H9 (cell line): ENCODE measurements around the gene UBTF. TPM values are rescaled to one million over a fixed set of nuclear protein-coding genes. Genes with fewer than 3 reads are reported as not detected.

Source experiments
- DNase-seq: peaks from one replicate; pipeline ENCODE4 v3.0.0-alpha.2; 2017
- H2AFZ ChIP-seq: one replicate; pipeline ENCODE4 v1.6.1; 2013; ENCODE audit warnings: mild to moderate bottlenecking, low read length, control low read depth, moderate library complexity
- H2AK5ac ChIP-seq: 2 replicates; pipeline ENCODE4 v1.6.1; 2013; ENCODE audit warnings: low read length, control low read depth, mixed read lengths; ENCODE audit not compliant: insufficient read length
- H2BK120ac ChIP-seq: one replicate; pipeline ENCODE4 v1.6.1; 2013; ENCODE audit warnings: low read depth, mild to moderate bottlenecking, low read length, control low read depth, inconsistent platforms; ENCODE audit not compliant: poor library complexity, severe bottlenecking
- H2BK12ac ChIP-seq: 2 replicates; pipeline ENCODE4 v1.6.1; 2013; ENCODE audit warnings: low read length, control low read depth, mixed read lengths, low read depth; ENCODE audit not compliant: insufficient read length
- H2BK15ac ChIP-seq: 2 replicates; pipeline ENCODE4 v1.6.1; 2013; ENCODE audit warnings: low read depth, low read length, control low read depth
- H2BK20ac ChIP-seq: one replicate; pipeline ENCODE4 v1.6.1; 2013; ENCODE audit warnings: low read depth, mild to moderate bottlenecking, low read length, control low read depth, inconsistent platforms; ENCODE audit not compliant: poor library complexity, severe bottlenecking
- H2BK5ac ChIP-seq: 2 replicates; pipeline ENCODE4 v1.6.1; 2013; ENCODE audit warnings: low read length, control low read depth, mixed read lengths; ENCODE audit not compliant: insufficient read length
- H3K14ac ChIP-seq: 2 replicates; pipeline ENCODE4 v1.6.1; 2013; ENCODE audit warnings: low read length, control low read depth; ENCODE audit not compliant: insufficient read depth
- H3K18ac ChIP-seq: 2 replicates; pipeline ENCODE4 v1.6.1; 2013; ENCODE audit warnings: low read depth, mild to moderate bottlenecking, mixed read lengths, low read length, control low read depth; ENCODE audit not compliant: insufficient read length
- H3K23ac ChIP-seq: 2 replicates; pipeline ENCODE4 v1.6.1; 2013; ENCODE audit warnings: low read length, control low read depth, mixed read lengths, low read depth; ENCODE audit not compliant: insufficient read length
- H3K23me2 ChIP-seq: 2 replicates; pipeline ENCODE4 v1.6.1; 2013; ENCODE audit warnings: low read depth, mild to moderate bottlenecking, mixed read lengths, low read length, control low read depth; ENCODE audit not compliant: insufficient read length, poor library complexity, severe bottlenecking
- H3K27ac ChIP-seq: 2 replicates; pipeline ENCODE4 v1.5.1; 2013; ENCODE audit warnings: low read length, control low read depth, mixed read lengths, low read depth; ENCODE audit not compliant: insufficient read length
- H3K27me3 ChIP-seq: 2 replicates; pipeline ENCODE4 v1.6.1; 2013; ENCODE audit warnings: low read length, control low read depth, inconsistent platforms; ENCODE audit not compliant: insufficient read depth
- H3K4ac ChIP-seq: 2 replicates; pipeline ENCODE4 v1.6.1; 2013; ENCODE audit warnings: low read depth, mild to moderate bottlenecking, control low read depth, inconsistent platforms, low read length, moderate library complexity
- H3K4me1 ChIP-seq: 2 replicates; pipeline ENCODE4 v1.6.1; 2013; ENCODE audit warnings: low read length, control low read depth, inconsistent platforms; ENCODE audit not compliant: insufficient read depth
- H3K4me2 ChIP-seq: 2 replicates; pipeline ENCODE4 v1.6.1; 2013; ENCODE audit warnings: low read length, control low read depth, mixed read lengths; ENCODE audit not compliant: insufficient read length, insufficient read depth
- H3K56ac ChIP-seq: 2 replicates; pipeline ENCODE4 v1.6.1; 2013; ENCODE audit warnings: low read depth, mild to moderate bottlenecking, mixed read lengths, low read length, control low read depth; ENCODE audit not compliant: insufficient read length
- H3K79me1 ChIP-seq: 2 replicates; pipeline ENCODE4 v1.6.1; 2013; ENCODE audit warnings: low read depth, mild to moderate bottlenecking, moderate library complexity, low read length, control low read depth, inconsistent platforms; ENCODE audit not compliant: insufficient read depth, poor library complexity, severe bottlenecking
- H3K79me2 ChIP-seq: 2 replicates; pipeline ENCODE4 v1.6.1; 2013; ENCODE audit warnings: low read length, control low read depth, inconsistent platforms; ENCODE audit not compliant: insufficient read depth
- H3K9ac ChIP-seq: 2 replicates; pipeline ENCODE4 v1.6.1; 2013; ENCODE audit warnings: low read length, control low read depth, mixed read lengths; ENCODE audit not compliant: insufficient read length; ENCODE audit errors: extremely low read depth
- H3K9me3 ChIP-seq: one replicate; pipeline ENCODE4 v1.6.1; 2013; ENCODE audit warnings: low read depth, low read length, inconsistent platforms; ENCODE audit not compliant: control insufficient read depth
- H3T11ph ChIP-seq: one replicate; pipeline ENCODE4 v1.6.1; 2013; ENCODE audit warnings: mild to moderate bottlenecking, low read length, control low read depth, inconsistent platforms
- H4K20me1 ChIP-seq: one replicate; pipeline ENCODE4 v1.6.1; 2013; ENCODE audit not compliant: control insufficient read depth, insufficient read length, insufficient read depth
- H4K5ac ChIP-seq: 2 replicates; pipeline ENCODE4 v1.6.1; 2013; ENCODE audit warnings: low read depth, mild to moderate bottlenecking, mixed read lengths, low read length, control low read depth; ENCODE audit not compliant: insufficient read length
- H4K8ac ChIP-seq: replicated peaks from 2 replicates; pipeline ENCODE4 v1.6.1; 2013; ENCODE audit warnings: low read length, control low read depth, mixed read lengths, low read depth; ENCODE audit not compliant: insufficient read length
- H4K91ac ChIP-seq: 2 replicates; pipeline ENCODE4 v1.6.1; 2013; ENCODE audit warnings: low read depth, mild to moderate bottlenecking, moderate library complexity, mixed read lengths, low read length, control low read depth; ENCODE audit not compliant: insufficient read length
- H3K27ac Mint-ChIP-seq, 3 experiments: 2 replicates in 2 of 3; 3 replicates in 1 of 3; pipeline ENCODE4 v1.8.0; 2020 to 2021; ENCODE audit warnings: mixed read lengths in 3 of 3, mild to moderate bottlenecking in 1 of 3, moderate library complexity in 1 of 3
- H3K27me3 Mint-ChIP-seq: 2 replicates; pipeline ENCODE4 v1.8.0; 2021; ENCODE audit warnings: low read depth, mild to moderate bottlenecking, moderate library complexity, mixed read lengths
- H3K36me3 Mint-ChIP-seq, 3 experiments: 2 replicates in 2 of 3; 3 replicates in 1 of 3; pipeline ENCODE4 v1.8.0; 2020 to 2021; ENCODE audit warnings: low read depth in 3 of 3, mixed read lengths in 3 of 3; ENCODE audit not compliant: insufficient read depth in 1 of 3
- H3K4me1 Mint-ChIP-seq, 2 experiments: 2 replicates each; pipeline ENCODE4 v1.8.0; 2020; ENCODE audit warnings: mixed read lengths in 2 of 2
- H3K4me3 Mint-ChIP-seq, 2 experiments: 2 replicates in 1 of 2; 3 replicates in 1 of 2; pipeline ENCODE4 v1.8.0; 2020 to 2021; ENCODE audit warnings: mild to moderate bottlenecking in 2 of 2, mixed read lengths in 2 of 2, moderate library complexity in 1 of 2
- H3K9me3 Mint-ChIP-seq, 2 experiments: 2 replicates in 1 of 2; 3 replicates in 1 of 2; pipeline ENCODE4 v1.8.0; 2020; ENCODE audit warnings: mild to moderate bottlenecking in 2 of 2, mixed read lengths in 2 of 2, moderate library complexity in 1 of 2
- CTCF ChIP-seq: fragments of 200-600 bp; sonication (generic); conservative IDR thresholded peaks from 3 replicates; pipeline ENCODE4 v1.8.0; 2021; ENCODE audit warnings: antibody characterized with exemption, mild to moderate bottlenecking
- WGBS: extraction: QIAGEN DNeasy Blood & Tissue Kit; methylation state at CpG from one replicate; pipeline ENCODE4 v1.1.7; 2013; ENCODE audit warnings: missing lambda C conversion rate, low lambda C conversion rate, mixed read lengths; ENCODE audit not compliant: insufficient read length; ENCODE audit errors: extremely low coverage; 5-methylcytosine and 5-hydroxymethylcytosine counted together
- total RNA-seq: library from RNA; stranded (reverse); gene quantifications from 2 replicates; pipeline ENCODE4 v1.2.1, GENCODE V29; 2021

The UBTF gene
- total RNA-seq, 1 experiment from 2014 or later, result 151 TPM

- H4K5ac ChIP-seq, result no peak overlapping the region
- no CpG with 5 or more reads among the region's 10 CpGs for WGBS
- no peaks in the 10 kb centered on the region for H4K20me1 ChIP-seq
- no peak overlapping the region for H3K14ac ChIP-seq
- no peak overlapping the region for H3K56ac ChIP-seq
- no peaks in the 10 kb centered on the region for H3K4me1 ChIP-seq
- no peak overlapping the region for H2AK5ac ChIP-seq
- Mint-ChIP-seq H3K4me1 (peaks cover 13 to 33% of the 10 kb centered on the region in 2 experiments), H3K27me3 (peaks cover 2% of the 10 kb centered on the region), H3K27ac (no peak overlapping the region), H3K36me3 (no peaks in the 10 kb centered on the region; a peak in 2 of 7 replicates), H3K4me3 (no peak overlapping the region; a peak in 1 of 5 replicates), H3K9me3 (no peaks in the 10 kb centered on the region)
- H3K9ac ChIP-seq, result no peak overlapping the region
- no peak overlapping the region for H2BK15ac ChIP-seq
- H3K27me3 ChIP-seq, result no peaks in the 10 kb centered on the region
- no peaks in the 10 kb centered on the region for H3K23me2 ChIP-seq
- no peak overlapping the region for H2AFZ ChIP-seq
- DNase-seq, result no peak
- no peak overlapping the region for H3T11ph ChIP-seq
- H3K4me2 ChIP-seq, result no peak overlapping the region
- H3K79me1 ChIP-seq, result no peaks in the 10 kb centered on the region
- no peaks in the 10 kb centered on the region for H3K9me3 ChIP-seq
- H3K79me2 ChIP-seq, result no peaks in the 10 kb centered on the region
- TF ChIP-seq CTCF, result no peak
- no peak overlapping the region for H4K8ac ChIP-seq
- no peak overlapping the region for H3K27ac ChIP-seq
- H2BK12ac ChIP-seq, result no peak overlapping the region
- no peak overlapping the region for H2BK20ac ChIP-seq
- no peak overlapping the region for H2BK5ac ChIP-seq
- H3K4ac ChIP-seq, result no peak overlapping the region
- no peak overlapping the region for H3K18ac ChIP-seq
- H3K23ac ChIP-seq, result no peak overlapping the region
- H2BK120ac ChIP-seq, result no peak overlapping the region
- no peak overlapping the region for H4K91ac ChIP-seq
Observed at GRCh38 chr17:44247876-44248736, 28.6 kb upstream of the UBTF start.
